HepG2 (cell line): ENCODE results near the gene CPNE5. TPM values are rescaled to one million over a fixed set of nuclear protein-coding genes. Genes with fewer than 3 reads are reported as not detected.

Experiments used
- ATAC-seq: fragments of 200-7000 bp; cut with Tn5 transposase; 3 replicates; pipeline ENCODE4 v1.9.1; 2020; ENCODE audit warnings: mild to moderate bottlenecking, moderate library complexity
- BruUV-seq: library from RNA; stranded (reverse); fragments of 400-500 nt; replicated peaks from 2 replicates; lab custom pipeline; 2021; lab: Mats Ljungman, UMichigan
- CTCF ChIA-PET: fragments of 300-600 bp; formaldehyde crosslinking; extraction: SDS; loops from one replicate; lab custom pipeline; 2021; ENCODE audit warnings: low total read pairs, inconsistent platforms, low intra/inter-chr PET ratio; lab: Yijun Ruan, JAX
- POLR2A ChIA-PET: fragments of 350-600 bp; sonication (Branson Sonifier 250); formaldehyde crosslinking; loops from one replicate; lab custom pipeline; 2020; ENCODE audit warnings: antibody characterized with exemption, inconsistent platforms; lab: Yijun Ruan, JAX
- DNase-seq: peaks from one replicate; pipeline ENCODE4 v3.0.0-alpha.2; 2015; ENCODE audit warnings: low spot score
- FAIRE-seq: peaks from 3 replicates; lab custom pipeline; 2011; peaks lifted over from hg19 to GRCh38; lab: Jason Lieb, UNC
- H2AFZ ChIP-seq: one replicate; pipeline ENCODE4 v1.6.1; 2011; ENCODE audit warnings: low read length, inconsistent platforms
- H3K27ac ChIP-seq: fragments of 300-600 bp; 3 replicates; pipeline ENCODE4 v1.8.0; 2011; ENCODE audit warnings: mixed run types, mild to moderate bottlenecking, mixed read lengths, low read length, inconsistent platforms; ENCODE audit not compliant: insufficient read depth; ENCODE audit errors: extremely low read length
- H3K27me3 ChIP-seq, 2 experiments: fragments of 200-600 bp in 1 of 2; 2 replicates in 1 of 2; 3 replicates in 1 of 2; pipeline versions ENCODE4 v1.6.0 to v1.8.0; 2011; ENCODE audit warnings: low read length in 2 of 2, mild to moderate bottlenecking in 2 of 2, moderate library complexity in 2 of 2, inconsistent platforms in 1 of 2; ENCODE audit not compliant: insufficient read depth in 2 of 2, control insufficient read depth in 1 of 2
- H3K36me3 ChIP-seq, 2 experiments: fragments of 200-600 bp in 1 of 2; replicated peaks in 1 of 2; 2 replicates in 1 of 2; 3 replicates in 1 of 2; pipeline versions ENCODE4 v1.5.1 to v1.8.0; 2011; ENCODE audit warnings: low read length in 2 of 2, inconsistent platforms in 1 of 2; ENCODE audit not compliant: insufficient read depth in 2 of 2, control insufficient read depth in 1 of 2
- H3K4me1 ChIP-seq: 2 replicates; pipeline ENCODE4 v1.5.1; 2012; ENCODE audit warnings: low read length, inconsistent platforms; ENCODE audit not compliant: insufficient read depth
- H3K4me2 ChIP-seq: 2 replicates; pipeline ENCODE4 v1.6.0; 2011; ENCODE audit warnings: low read depth, low read length, inconsistent platforms
- H3K4me3 ChIP-seq, 3 experiments: fragments of 200-600 bp in 1 of 3; sonication (generic), shearing (Covaris generic) in 1 of 3; replicated peaks in 1 of 3; 2 replicates each; pipeline ENCODE4 v1.5.1; 2011 to 2016; ENCODE audit warnings: low read length in 3 of 3, inconsistent platforms in 2 of 3, low read depth in 2 of 3, mild to moderate bottlenecking in 2 of 3, control low read depth in 1 of 3, mixed read lengths in 1 of 3; ENCODE audit not compliant: insufficient read depth in 1 of 3
- H3K79me2 ChIP-seq: one replicate; pipeline ENCODE4 v1.6.1; 2011; ENCODE audit warnings: low read length, inconsistent platforms; ENCODE audit not compliant: insufficient read depth
- H3K9ac ChIP-seq: 2 replicates; pipeline ENCODE4 v1.6.0; 2011; ENCODE audit warnings: mild to moderate bottlenecking, low read depth, low read length, inconsistent platforms; ENCODE audit not compliant: insufficient read depth
- H3K9me3 ChIP-seq: 2 replicates; pipeline ENCODE4 v1.5.1; 2012; ENCODE audit warnings: mild to moderate bottlenecking, low read length
- H4K20me1 ChIP-seq: 2 replicates; pipeline ENCODE4 v1.6.0; 2011; ENCODE audit warnings: inconsistent platforms, mild to moderate bottlenecking, low read length, moderate library complexity; ENCODE audit not compliant: insufficient read depth
- CEBPB ChIP-seq: IDR thresholded peaks from 2 replicates; pipeline ENCODE4 v1.6.1; 2011; ENCODE audit warnings: low read depth, low read length, improper control_type of control experiment, borderline replicate concordance
- IKZF1 ChIP-seq: fragments of 450-650 bp; IDR thresholded peaks from 2 replicates; pipeline ENCODE4 v1.7.1; 2016
- WGBS: methylation state at CpG from one replicate; pipeline ENCODE4 v1.1.6; 2017; ENCODE audit warnings: low lambda C conversion rate; 5-methylcytosine and 5-hydroxymethylcytosine counted together
- in situ Hi-C: cut with HindIII; loops from 2 replicates; pipeline ENCODE4 v1.10.0; 2017; ENCODE audit warnings: low pct_unique_long_range_greater_than_20kb; ENCODE audit not compliant: extremely low pct_ligation_motif_present
- intact Hi-C: fragments of 100-400 bp; cut with micrococcal nuclease; formaldehyde crosslinking; loops from one replicate; pipeline ENCODE4 v1.10.0; 2022; ENCODE audit not compliant: unreplicated experiment
- polyA plus RNA-seq, 8 experiments: library from polyadenylated mRNA; depleted of rRNA in 3 of 8; stranded (reverse) in 7 of 8; unstranded in 1 of 8; fragments of >200 nt; fragmentation: Illumina TruSeq in 4 of 8; extraction: Trizol in 4 of 8; gene quantifications; 2 replicates each; pipeline versions ENCODE4 v1.2.1 to v1.2.3, GENCODE V29; 2011 to 2016; ENCODE audit warnings: low read depth in 4 of 8, missing spikeins in 1 of 8, mixed read lengths in 1 of 8; ENCODE audit not compliant: insufficient read depth in 1 of 8
- total RNA-seq, 5 experiments: library from RNA; depleted of rRNA; stranded (reverse); fragments of >200 nt; fragmentation: Illumina TruSeq; extraction: Trizol; gene quantifications; 2 replicates each; pipeline ENCODE4 v1.2.3, GENCODE V29; 2016; ENCODE audit warnings: low read depth in 1 of 5
- TF ChIP-seq, protein P1 (sequence below): sonication (generic); formaldehyde crosslinking; IDR thresholded peaks from 2 replicates; pipeline ENCODE4 v1.9.0; 2021; ENCODE audit warnings: mild to moderate bottlenecking, missing genetic modification reagents

Gene CPNE5
- total and polyA plus RNA-seq, 2 of the 13 experiments (the other 11 are each of a cell fraction or from before 2014, with no cell fraction given) = 0.16 TPM; not detected in 1

- in situ Hi-C loops (no loop called here), intact Hi-C loops (no loop called here)
- TF ChIP-seq CEBPB (no peak), IKZF1 (no peak)
- TF ChIP-seq, protein P1, sequence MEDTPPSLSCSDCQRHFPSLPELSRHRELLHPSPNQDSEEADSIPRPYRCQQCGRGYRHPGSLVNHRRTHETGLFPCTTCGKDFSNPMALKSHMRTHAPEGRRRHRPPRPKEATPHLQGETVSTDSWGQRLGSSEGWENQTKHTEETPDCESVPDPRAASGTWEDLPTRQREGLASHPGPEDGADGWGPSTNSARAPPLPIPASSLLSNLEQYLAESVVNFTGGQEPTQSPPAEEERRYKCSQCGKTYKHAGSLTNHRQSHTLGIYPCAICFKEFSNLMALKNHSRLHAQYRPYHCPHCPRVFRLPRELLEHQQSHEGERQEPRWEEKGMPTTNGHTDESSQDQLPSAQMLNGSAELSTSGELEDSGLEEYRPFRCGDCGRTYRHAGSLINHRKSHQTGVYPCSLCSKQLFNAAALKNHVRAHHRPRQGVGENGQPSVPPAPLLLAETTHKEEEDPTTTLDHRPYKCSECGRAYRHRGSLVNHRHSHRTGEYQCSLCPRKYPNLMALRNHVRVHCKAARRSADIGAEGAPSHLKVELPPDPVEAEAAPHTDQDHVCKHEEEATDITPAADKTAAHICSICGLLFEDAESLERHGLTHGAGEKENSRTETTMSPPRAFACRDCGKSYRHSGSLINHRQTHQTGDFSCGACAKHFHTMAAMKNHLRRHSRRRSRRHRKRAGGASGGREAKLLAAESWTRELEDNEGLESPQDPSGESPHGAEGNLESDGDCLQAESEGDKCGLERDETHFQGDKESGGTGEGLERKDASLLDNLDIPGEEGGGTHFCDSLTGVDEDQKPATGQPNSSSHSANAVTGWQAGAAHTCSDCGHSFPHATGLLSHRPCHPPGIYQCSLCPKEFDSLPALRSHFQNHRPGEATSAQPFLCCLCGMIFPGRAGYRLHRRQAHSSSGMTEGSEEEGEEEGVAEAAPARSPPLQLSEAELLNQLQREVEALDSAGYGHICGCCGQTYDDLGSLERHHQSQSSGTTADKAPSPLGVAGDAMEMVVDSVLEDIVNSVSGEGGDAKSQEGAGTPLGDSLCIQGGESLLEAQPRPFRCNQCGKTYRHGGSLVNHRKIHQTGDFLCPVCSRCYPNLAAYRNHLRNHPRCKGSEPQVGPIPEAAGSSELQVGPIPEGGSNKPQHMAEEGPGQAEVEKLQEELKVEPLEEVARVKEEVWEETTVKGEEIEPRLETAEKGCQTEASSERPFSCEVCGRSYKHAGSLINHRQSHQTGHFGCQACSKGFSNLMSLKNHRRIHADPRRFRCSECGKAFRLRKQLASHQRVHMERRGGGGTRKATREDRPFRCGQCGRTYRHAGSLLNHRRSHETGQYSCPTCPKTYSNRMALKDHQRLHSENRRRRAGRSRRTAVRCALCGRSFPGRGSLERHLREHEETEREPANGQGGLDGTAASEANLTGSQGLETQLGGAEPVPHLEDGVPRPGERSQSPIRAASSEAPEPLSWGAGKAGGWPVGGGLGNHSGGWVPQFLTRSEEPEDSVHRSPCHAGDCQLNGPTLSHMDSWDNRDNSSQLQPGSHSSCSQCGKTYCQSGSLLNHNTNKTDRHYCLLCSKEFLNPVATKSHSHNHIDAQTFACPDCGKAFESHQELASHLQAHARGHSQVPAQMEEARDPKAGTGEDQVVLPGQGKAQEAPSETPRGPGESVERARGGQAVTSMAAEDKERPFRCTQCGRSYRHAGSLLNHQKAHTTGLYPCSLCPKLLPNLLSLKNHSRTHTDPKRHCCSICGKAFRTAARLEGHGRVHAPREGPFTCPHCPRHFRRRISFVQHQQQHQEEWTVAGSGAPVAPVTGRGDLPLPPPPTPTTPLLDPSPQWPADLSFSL (CRISPR knock-in tag) = no peak
- FAIRE-seq (no peak), ATAC-seq (no peak), DNase-seq (no peak)
- Histone ChIP-seq H3K27ac (no peak overlapping the region), H4K20me1 (no peaks in the 10 kb centered on the region), H3K4me2 (no peak overlapping the region), H3K9ac (no peak overlapping the region), H3K4me3 (no peak overlapping the region), H3K27me3 (peaks cover 15 to 78% of the 10 kb centered on the region in 2 experiments; a peak in 4 of 5 replicates), H3K36me3 (no peaks in the 10 kb centered on the region), H3K9me3 (no peaks in the 10 kb centered on the region), H3K79me2 (no peaks in the 10 kb centered on the region), H3K4me1 (no peaks in the 10 kb centered on the region), H2AFZ (no peak overlapping the region)
- ChIA-PET POLR2A (interaction anchor here (0.6 kb wide), 1 partner anchor 123 kb away, joined by 3 read pairs; no protein-coding TSS in a partner anchor), CTCF (no interaction called here)
- WGBS = 18% methylated on average over 7 of the region's 7 CpGs
- BruUV-seq = no TSS peak
Measured at GRCh38 chr6:36719126-36719525, 120.1 kb downstream of the CPNE5 start.
